Measurements from ENCODE around the gene LHFPL3. TPM values are rescaled to one million over a fixed set of nuclear protein-coding genes. Genes with fewer than 3 reads are reported as not detected.

LHFPL3 gene
- total RNA-seq, 1 experiment from 2014 or later = not detected

DNA sequence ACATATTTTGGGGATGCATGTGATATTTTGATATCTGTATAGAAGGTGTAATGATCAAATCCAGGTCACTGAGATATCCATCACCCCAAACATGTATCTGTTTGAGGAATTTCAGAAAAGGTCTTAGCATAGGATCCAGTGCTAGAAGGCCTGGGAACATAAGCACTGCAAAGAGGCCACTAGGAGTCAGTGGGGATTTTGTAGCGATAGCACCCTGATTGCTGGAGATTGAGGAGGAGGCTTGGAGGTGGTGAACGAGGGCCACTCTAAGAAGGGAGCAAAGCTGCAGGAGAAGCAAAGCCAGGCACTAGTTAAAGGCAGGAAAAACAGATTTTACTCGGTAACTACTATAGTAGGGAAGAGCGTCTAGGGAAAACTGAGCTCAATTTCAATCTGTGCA lies 324.0 kb downstream of the LHFPL3 start:
- POLR2A ChIA-PET (ENCODE audit: low non-redundant PET) = no interaction called here
- Histone ChIP-seq H3K4me3 (ENCODE audit: low read depth, low read length, poor library complexity, severe bottlenecking) (no peak overlapping the region), H3K27ac (ENCODE audit: low read depth, low read length, poor library complexity, severe bottlenecking) (no peak overlapping the region), H3K36me3 (ENCODE audit: insufficient read depth, low read length, poor library complexity, severe bottlenecking) (no peaks in the 10 kb centered on the region), H3K27me3 (replicated peaks; ENCODE audit: insufficient read depth, low read depth, low read length, poor library complexity) (peaks cover 36% of the 10 kb centered on the region), H3K4me1 (ENCODE audit: insufficient read depth, low read length, poor library complexity, severe bottlenecking) (no peaks in the 10 kb centered on the region), H3K9me3 (ENCODE audit: low read depth, low read length, poor library complexity, severe bottlenecking) (no peaks in the 10 kb centered on the region)
- intact Hi-C loops (cut with micrococcal nuclease; ENCODE audit: unreplicated experiment) = no loop called here
- no TSS peak for BruUV-seq (replicated peaks)
- DNase-seq (ENCODE audit: low spot score) = no peak
- CTCF ChIA-PET = no interaction called here
- TF ChIP-seq, protein P1, sequence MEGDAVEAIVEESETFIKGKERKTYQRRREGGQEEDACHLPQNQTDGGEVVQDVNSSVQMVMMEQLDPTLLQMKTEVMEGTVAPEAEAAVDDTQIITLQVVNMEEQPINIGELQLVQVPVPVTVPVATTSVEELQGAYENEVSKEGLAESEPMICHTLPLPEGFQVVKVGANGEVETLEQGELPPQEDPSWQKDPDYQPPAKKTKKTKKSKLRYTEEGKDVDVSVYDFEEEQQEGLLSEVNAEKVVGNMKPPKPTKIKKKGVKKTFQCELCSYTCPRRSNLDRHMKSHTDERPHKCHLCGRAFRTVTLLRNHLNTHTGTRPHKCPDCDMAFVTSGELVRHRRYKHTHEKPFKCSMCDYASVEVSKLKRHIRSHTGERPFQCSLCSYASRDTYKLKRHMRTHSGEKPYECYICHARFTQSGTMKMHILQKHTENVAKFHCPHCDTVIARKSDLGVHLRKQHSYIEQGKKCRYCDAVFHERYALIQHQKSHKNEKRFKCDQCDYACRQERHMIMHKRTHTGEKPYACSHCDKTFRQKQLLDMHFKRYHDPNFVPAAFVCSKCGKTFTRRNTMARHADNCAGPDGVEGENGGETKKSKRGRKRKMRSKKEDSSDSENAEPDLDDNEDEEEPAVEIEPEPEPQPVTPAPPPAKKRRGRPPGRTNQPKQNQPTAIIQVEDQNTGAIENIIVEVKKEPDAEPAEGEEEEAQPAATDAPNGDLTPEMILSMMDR (conservative IDR thresholded peaks at IDR 0.05; ENCODE audit: low read depth, low read length) = no peak
- no peak for TF ChIP-seq EZH2 (IDR thresholded peaks at IDR 0.05; ENCODE audit: borderline replicate concordance, low read depth, low read length, poor library complexity, severe bottlenecking)

- ChIA-PET POLR2A (ENCODE audit: low non-redundant PET) (no interaction called here), CTCF (no interaction called here)
- H3K27me3 ChIP-seq (replicated peaks; ENCODE audit: insufficient read depth, low read depth, low read length, poor library complexity) = peaks cover 32% of the 10 kb centered on the region
- no peak for TF ChIP-seq EZH2 (IDR thresholded peaks at IDR 0.05; ENCODE audit: borderline replicate concordance, low read depth, low read length, poor library complexity, severe bottlenecking)
- TF ChIP-seq, protein P1 (conservative IDR thresholded peaks at IDR 0.05; ENCODE audit: low read depth, low read length) = no peak
- no TSS peak for BruUV-seq (replicated peaks)
- H3K4me1 ChIP-seq (ENCODE audit: insufficient read depth, low read length, poor library complexity, severe bottlenecking) = no peaks in the 10 kb centered on the region
- H3K4me3 ChIP-seq (ENCODE audit: low read depth, low read length, poor library complexity, severe bottlenecking) = no peak overlapping the region
- no peak for DNase-seq (ENCODE audit: low spot score)
- H3K36me3 ChIP-seq (ENCODE audit: insufficient read depth, low read length, poor library complexity, severe bottlenecking) = no peaks in the 10 kb centered on the region
- no peak overlapping the region for H3K27ac ChIP-seq (ENCODE audit: low read depth, low read length, poor library complexity, severe bottlenecking)
- no peaks in the 10 kb centered on the region for H3K9me3 ChIP-seq (ENCODE audit: low read depth, low read length, poor library complexity, severe bottlenecking)
- intact Hi-C loops (cut with micrococcal nuclease; ENCODE audit: unreplicated experiment) = no loop called here
Measured at GRCh38 chr7:104652865-104653264, 324.5 kb downstream of the LHFPL3 start.

DNA sequence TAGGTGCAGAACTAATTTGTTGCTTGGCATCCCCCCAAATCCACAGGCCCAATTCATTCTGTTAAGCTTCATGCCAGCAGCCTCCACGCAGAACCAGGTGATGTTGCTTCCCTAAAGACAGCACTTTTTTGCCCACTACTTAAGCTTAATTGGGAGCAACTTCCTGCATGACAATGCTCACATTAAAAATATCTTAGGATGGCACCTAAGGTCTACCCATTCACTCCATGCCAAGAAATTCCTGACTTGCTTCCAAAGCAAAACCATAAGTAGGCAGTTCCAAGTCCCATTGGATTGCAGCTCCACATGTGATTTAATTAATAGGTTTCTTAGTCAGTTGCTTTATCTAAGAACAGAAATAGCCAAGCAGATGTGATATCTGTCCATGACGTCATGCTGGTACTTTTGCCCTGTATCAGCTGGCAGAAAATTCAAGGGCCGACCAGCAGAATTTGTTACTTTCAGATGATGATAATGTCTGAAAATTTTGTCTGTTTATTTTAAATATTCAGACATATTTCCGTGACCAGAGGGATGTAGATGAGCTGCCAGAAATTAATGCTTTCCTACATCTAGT lies 325.5 kb downstream of the LHFPL3 start:
- H3K36me3 ChIP-seq (ENCODE audit: insufficient read depth, low read length, poor library complexity, severe bottlenecking) = no peaks in the 10 kb centered on the region
- BruUV-seq (replicated peaks) = no TSS peak
- no peak overlapping the region for H3K27ac ChIP-seq (ENCODE audit: low read depth, low read length, poor library complexity, severe bottlenecking)
- H3K4me3 ChIP-seq (ENCODE audit: low read depth, low read length, poor library complexity, severe bottlenecking) = no peak overlapping the region
- ChIA-PET POLR2A (ENCODE audit: low non-redundant PET) (no interaction called here), CTCF (no interaction called here)
- no peaks in the 10 kb centered on the region for H3K4me1 ChIP-seq (ENCODE audit: insufficient read depth, low read length, poor library complexity, severe bottlenecking)
- no peak for DNase-seq (ENCODE audit: low spot score)
- H3K27me3 ChIP-seq (replicated peaks; ENCODE audit: insufficient read depth, low read depth, low read length, poor library complexity) = peaks cover 32% of the 10 kb centered on the region
- H3K9me3 ChIP-seq (ENCODE audit: low read depth, low read length, poor library complexity, severe bottlenecking) = no peaks in the 10 kb centered on the region
- TF ChIP-seq, protein P1 (conservative IDR thresholded peaks at IDR 0.05; ENCODE audit: low read depth, low read length) = no peak
- no peak for TF ChIP-seq EZH2 (IDR thresholded peaks at IDR 0.05; ENCODE audit: borderline replicate concordance, low read depth, low read length, poor library complexity, severe bottlenecking)
- intact Hi-C loops (cut with micrococcal nuclease; ENCODE audit: unreplicated experiment) = no loop called here

All from A673 (cell line).